Left ventricle myocardium inferior (tissue), 1 donor: ENCODE measurements around the gene ULK4. TPM values are rescaled to one million over a fixed set of nuclear protein-coding genes. Genes with fewer than 3 reads are reported as not detected.

ENCODE experiments used
- DNase-seq: peaks from one replicate; pipeline ENCODE4 v3.0.0-alpha.2; 2020
- H3K27ac ChIP-seq: fragments of 200-600 bp; replicated peaks from 2 replicates; pipeline ENCODE4 v1.8.0; 2021
- H3K27me3 ChIP-seq: fragments of 200-600 bp; 2 replicates; pipeline ENCODE4 v1.8.0; 2021; ENCODE audit warnings: low read depth
- H3K36me3 ChIP-seq: fragments of 200-600 bp; 2 replicates; pipeline ENCODE4 v1.8.0; 2021
- H3K4me1 ChIP-seq: fragments of 200-600 bp; 2 replicates; pipeline ENCODE4 v1.8.0; 2021
- H3K4me3 ChIP-seq: fragments of 200-600 bp; 2 replicates; pipeline ENCODE4 v1.8.0; 2021; ENCODE audit warnings: mild to moderate bottlenecking, moderate library complexity
- H3K9me3 ChIP-seq: fragments of 200-600 bp; replicated peaks from 2 replicates; pipeline ENCODE4 v1.8.0; 2021
- CTCF ChIP-seq: fragments of 200-600 bp; IDR thresholded peaks from 2 replicates; pipeline ENCODE4 v1.8.0; 2021; ENCODE audit warnings: antibody characterized with exemption, mild to moderate bottlenecking, borderline replicate concordance
- intact Hi-C: fragments of 100-400 bp; cut with micrococcal nuclease; formaldehyde crosslinking; loops from one replicate; pipeline ENCODE4 v1.11.0; 2022
- total RNA-seq: library from RNA; stranded (reverse); fragmentation: NEBNext Ultra II Directional; extraction: Animal tissue kit (Norgen Biotek cat#: 25700); gene quantifications from one replicate; pipeline ENCODE4 v1.2.1, GENCODE V29; 2021
- donor health status: DM: no; HTN: yes; CAD: no; lungs with severe emphysema.

ULK4 gene
- total RNA-seq, 1 donor from 2014 or later: 1.8 TPM

- H3K9me3 ChIP-seq: no peaks in the 10 kb centered on the region
- no peak overlapping the region for H3K4me3 ChIP-seq
- no peak for DNase-seq
- no peaks in the 10 kb centered on the region for H3K36me3 ChIP-seq
- H3K27ac ChIP-seq: no peak overlapping the region
- no peaks in the 10 kb centered on the region for H3K27me3 ChIP-seq
- H3K4me1 ChIP-seq: no peaks in the 10 kb centered on the region
- no peak for TF ChIP-seq CTCF
- intact Hi-C loops: no loop called here
These were observed 349.1 kb downstream of the ULK4 start for GRCh38 chr3:41612853-41613252.

- Histone ChIP-seq H3K9me3 (no peaks in the 10 kb centered on the region), H3K27me3 (no peaks in the 10 kb centered on the region), H3K4me1 (no peaks in the 10 kb centered on the region), H3K4me3 (no peak overlapping the region), H3K27ac (no peak overlapping the region), H3K36me3 (no peaks in the 10 kb centered on the region)
- TF ChIP-seq CTCF: no peak
- intact Hi-C loops: no loop called here
- no peak for DNase-seq
These were observed 350.9 kb downstream of the ULK4 start for GRCh38 chr3:41611008-41611407.

- no peak for TF ChIP-seq CTCF
- Histone ChIP-seq H3K27me3 (no peaks in the 10 kb centered on the region), H3K36me3 (no peaks in the 10 kb centered on the region), H3K4me1 (no peaks in the 10 kb centered on the region), H3K9me3 (no peaks in the 10 kb centered on the region), H3K27ac (no peak overlapping the region), H3K4me3 (no peak overlapping the region)
- intact Hi-C loops: no loop called here
- no peak for DNase-seq
These were observed 353.6 kb downstream of the ULK4 start for GRCh38 chr3:41608347-41608746.

- TF ChIP-seq CTCF: no peak
- no peaks in the 10 kb centered on the region for H3K9me3 ChIP-seq
- intact Hi-C loops: no loop called here
- H3K36me3 ChIP-seq: no peaks in the 10 kb centered on the region
- peaks cover 2% of the 10 kb centered on the region for H3K4me1 ChIP-seq
- H3K27ac ChIP-seq: no peak overlapping the region
- DNase-seq: no peak
- H3K4me3 ChIP-seq: no peak overlapping the region
- no peaks in the 10 kb centered on the region for H3K27me3 ChIP-seq
These were observed 358.1 kb downstream of the ULK4 start for GRCh38 chr3:41603807-41604206.

GRCh38 chr3:41602121-41602520, 359.8 kb downstream of the ULK4 start:
- Histone ChIP-seq H3K27ac (no peak overlapping the region), H3K9me3 (no peaks in the 10 kb centered on the region), H3K4me3 (no peak overlapping the region), H3K27me3 (no peaks in the 10 kb centered on the region), H3K36me3 (no peaks in the 10 kb centered on the region), H3K4me1 (peaks cover 9% of the 10 kb centered on the region)
- intact Hi-C loops: no loop called here
- TF ChIP-seq CTCF: no peak
- no peak for DNase-seq

- H3K27me3 ChIP-seq: no peaks in the 10 kb centered on the region
- peaks cover 9% of the 10 kb centered on the region for H3K4me1 ChIP-seq
- TF ChIP-seq CTCF: no peak
- no peaks in the 10 kb centered on the region for H3K9me3 ChIP-seq
- intact Hi-C loops: no loop called here
- DNase-seq: no peak
- no peak overlapping the region for H3K4me3 ChIP-seq
- no peak overlapping the region for H3K27ac ChIP-seq
- no peaks in the 10 kb centered on the region for H3K36me3 ChIP-seq
These were observed 360.4 kb downstream of the ULK4 start for GRCh38 chr3:41601404-41601987.
